ENCODE results near the gene ORAI2. TPM values are rescaled to one million over a fixed set of nuclear protein-coding genes. Genes with fewer than 3 reads are reported as not detected.

ORAI2 gene
- total and polyA plus RNA-seq, 2 of the 8 experiments (the other 6 are each of a cell fraction or from before 2014, with no cell fraction given): 20.7 to 35.2 TPM

DNA sequence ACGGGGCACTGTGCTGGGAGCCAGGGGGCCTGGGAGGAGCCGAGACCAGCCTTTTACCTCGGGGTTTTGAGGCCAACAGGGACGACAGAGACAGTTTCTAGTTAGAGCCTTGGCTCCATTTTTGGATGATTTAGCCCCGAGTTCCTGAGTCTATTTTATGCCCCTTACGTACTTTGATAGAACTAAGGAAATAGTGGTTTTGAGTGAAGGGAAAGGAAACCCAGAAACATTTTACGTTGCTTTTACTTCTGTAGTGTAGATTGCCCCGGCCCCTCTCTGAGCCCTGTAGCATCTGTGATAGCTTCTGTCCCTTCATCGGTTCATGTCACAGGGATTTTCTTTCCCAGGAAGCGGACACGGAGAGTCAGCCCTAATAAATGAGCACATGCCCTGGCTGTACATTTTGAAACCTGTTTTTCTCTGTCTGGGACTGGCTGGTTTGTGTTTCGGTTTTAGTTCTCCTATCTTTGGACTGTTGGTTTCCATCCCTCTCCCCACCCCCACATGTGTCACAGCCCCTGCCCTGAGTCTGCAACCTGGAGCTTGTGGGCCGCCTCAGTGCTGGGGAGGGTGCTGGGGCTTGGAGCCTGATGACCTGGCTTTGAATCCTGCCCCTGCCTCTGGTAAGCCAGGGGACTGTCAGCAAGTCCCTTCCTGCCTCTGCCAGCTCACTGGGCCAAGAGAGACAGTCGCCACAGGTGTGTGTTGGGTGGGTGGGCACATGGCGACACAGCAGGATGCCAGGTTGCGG, 6.9 kb upstream of the ORAI2 start:
- H3K9ac ChIP-seq (replicated peaks in 1 of 4; ENCODE audit: extremely low read depth in 1 of 4, low read depth in 3 of 4, low read length in 3 of 4): no peak overlapping the region
- no peak overlapping the region for H2BK120ac ChIP-seq (replicated peaks; ENCODE audit: low read depth, low read length)
- H3K18ac ChIP-seq (ENCODE audit: extremely low read depth, low read length): no peak overlapping the region
- H4K20me1 ChIP-seq (replicated peaks in 1 of 2; ENCODE audit: control insufficient read depth in 1 of 2, insufficient read depth in 2 of 2, low read length in 2 of 2): peaks cover 3 to 4% of the 10 kb centered on the region in 2 experiments
- ChIA-PET CTCF (ENCODE audit: partially characterized antibody) (interaction anchor here (0.8 to 1.9 kb wide), 3 partner anchors 11 to 22 kb away, joined by 3 to 4 read pairs (median 4); no protein-coding TSS in a partner anchor), POLR2A (ENCODE audit: partially characterized antibody) (interaction anchor here (1.1 to 9.5 kb wide), 3 partner anchors 8 to 13 kb away, joined by 6 to 49 read pairs (median 16); partner anchors contain the start of gene ORAI2)
- H3K36me3 ChIP-seq (ENCODE audit: control insufficient read depth in 2 of 4, insufficient read depth in 4 of 4, low read length in 3 of 4): peaks cover 0 to 12% (median 7%) of the 10 kb centered on the region in 4 experiments; a peak in 5 of 8 replicates
- H2AK5ac ChIP-seq (ENCODE audit: low read depth, low read length): no peak overlapping the region
- no peak for TF ChIP-seq EZH2 (IDR thresholded peaks at IDR 0.05; ENCODE audit: low read depth, low read length, severe bottlenecking)
- TF ChIP-seq SUZ12 (IDR thresholded peaks at IDR 0.05; ENCODE audit: low read length): no peak
- TF ChIP-seq EP300 (IDR thresholded peaks at IDR 0.05; ENCODE audit: borderline replicate concordance in 1 of 2, low read depth in 2 of 2, low read length in 2 of 2): no peak
- no peak for TF ChIP-seq TAF7 (optimal IDR thresholded peaks at IDR 0.05; ENCODE audit: borderline replicate concordance, low read depth, low read length)
- TF ChIP-seq CEBPB (IDR thresholded peaks at IDR 0.05; ENCODE audit: low read depth, low read length): no peak
- no peak for TF ChIP-seq ZNF274 (IDR thresholded peaks at IDR 0.05; ENCODE audit: borderline replicate concordance, extremely low read depth, low read length)
- no peak for TF ChIP-seq RXRA (IDR thresholded peaks at IDR 0.05; ENCODE audit: insufficient read depth, low read depth, low read length)
- no peak for TF ChIP-seq RAD21 (IDR thresholded peaks at IDR 0.05 in 1 of 2, conservative IDR thresholded peaks at IDR 0.05 in 1 of 2; ENCODE audit: low read depth in 2 of 2, low read length in 2 of 2)
- no peak for TF ChIP-seq KDM5A (IDR thresholded peaks at IDR 0.05; ENCODE audit: low read length)
- H2BK12ac ChIP-seq (ENCODE audit: low read depth, low read length): no peak overlapping the region
- peaks cover 0 to 14% (median 1%) of the 10 kb centered on the region in 4 experiments; a peak in 3 of 7 replicates for H3K4me1 ChIP-seq (replicated peaks in 1 of 4; ENCODE audit: control insufficient read depth in 3 of 4, insufficient read depth in 4 of 4, low read length in 3 of 4)
- H3K79me1 ChIP-seq (ENCODE audit: low read depth, low read length): no peaks in the 10 kb centered on the region
- no peak overlapping the region for H2BK15ac ChIP-seq (ENCODE audit: low read length)
- H3K23ac ChIP-seq (ENCODE audit: insufficient read length): no peak overlapping the region
- H3K4ac ChIP-seq (replicated peaks; ENCODE audit: insufficient read length, low read depth, low read length): no peak overlapping the region
- H4K8ac ChIP-seq (ENCODE audit: extremely low read depth, insufficient read depth, low read length): no peak overlapping the region
- H4K5ac ChIP-seq (ENCODE audit: insufficient read length, low read depth, low read length): no peak overlapping the region
- no peak overlapping the region for H3K56ac ChIP-seq (replicated peaks; ENCODE audit: insufficient read length, low read depth, low read length)
- no peak overlapping the region for H4K91ac ChIP-seq (replicated peaks; ENCODE audit: insufficient read length, low read length)
- H3K14ac ChIP-seq (ENCODE audit: insufficient read length): no peak overlapping the region
- H3K9me3 ChIP-seq (ENCODE audit: insufficient read depth in 2 of 2, low read depth in 1 of 2, low read length in 1 of 2): no peaks in the 10 kb centered on the region
- FAIRE-seq (no peak), DNase-seq (ENCODE audit: low read depth in 1 of 2, low spot score in 2 of 2) (no peak)
- no peaks in the 10 kb centered on the region for H3K23me2 ChIP-seq (ENCODE audit: low read depth, low read length)
- H3K79me2 ChIP-seq (ENCODE audit: control insufficient read depth in 1 of 2, insufficient read depth in 2 of 2, low read length in 2 of 2): no peaks in the 10 kb centered on the region
- H3K27me3 ChIP-seq (replicated peaks in 1 of 4; ENCODE audit: control insufficient read depth in 3 of 4, extremely low read depth in 1 of 4, insufficient read depth in 3 of 4, low read length in 3 of 4): no peaks in the 10 kb centered on the region
- no peak overlapping the region for H2AFZ ChIP-seq (ENCODE audit: low read length)
- H3K27ac ChIP-seq (ENCODE audit: low read depth, low read length): no peak overlapping the region
- no peak overlapping the region for H2BK20ac ChIP-seq (ENCODE audit: low read length)
- no peak overlapping the region for H3K4me3 ChIP-seq (ENCODE audit: extremely low read depth in 1 of 4, insufficient read depth in 2 of 4, low read depth in 3 of 4, low read length in 4 of 4)
- 90% methylated on average over 15 of the region's 16 CpGs; no CpG with 5 or more reads in 1 of the 2 experiments for WGBS, 2 experiments (ENCODE audit: extremely low coverage in 1 of 2, insufficient coverage in 1 of 2, insufficient read length in 1 of 2, insufficient replicate concordance in 2 of 2, low coverage in 1 of 2, low lambda C conversion rate in 2 of 2, missing lambda C conversion rate in 1 of 2)
- H2BK5ac ChIP-seq (ENCODE audit: low read depth, low read length): no peak overlapping the region
- no peak overlapping the region for H3K4me2 ChIP-seq (ENCODE audit: insufficient read depth in 1 of 2, low read depth in 2 of 2, low read length in 2 of 2)
